ENCODE data around the gene POLR2I. TPM values are rescaled to one million over a fixed set of nuclear protein-coding genes. Genes with fewer than 3 reads are reported as not detected.

The POLR2I gene
- total RNA-seq, 2 donors from 2014 or later: 92.6 to 104 TPM

- DNase-seq: no peak
These were observed 7.7 kb downstream of the POLR2I start for GRCh38 chr19:36106991-36107390.

GRCh38 chr19:36106441-36106840 lies 8.2 kb downstream of the POLR2I start:
- DNase-seq (no peak), ATAC-seq (no peak)
- intact Hi-C loops (cut with DNase I): no loop called here

More at GRCh38 chr19:36106991-36107390, 7.7 kb downstream of the POLR2I start:
- intact Hi-C loops (cut with DNase I): no loop called here
- ATAC-seq: no peak

GRCh38 chr19:36103842-36104552 lies 10.7 kb downstream of the POLR2I start:
- intact Hi-C loops (cut with DNase I): no loop called here
- DNase-seq (no peak), ATAC-seq (no peak)

GRCh38 chr19:36103040-36103626 lies 11.5 kb downstream of the POLR2I start:
- DNase-seq (no peak), ATAC-seq (no peak)
- intact Hi-C loops (cut with DNase I): no loop called here

- DNase-seq: no peak
- no peak for ATAC-seq
- intact Hi-C loops (cut with DNase I): no loop called here
These were observed 12.9 kb downstream of the POLR2I start for GRCh38 chr19:36101550-36102327.

- intact Hi-C loops (cut with DNase I): no loop called here
- DNase-seq: peak; percentile 52
- peak; percentile 87 to 88 for ATAC-seq
These were observed 14.2 kb downstream of the POLR2I start for GRCh38 chr19:36100476-36100875.

- intact Hi-C loops (cut with DNase I): no loop called here
- ATAC-seq (peak; percentile 5 to 20), DNase-seq (no peak)
These were observed 15.4 kb downstream of the POLR2I start for GRCh38 chr19:36099166-36099785.

GRCh38 chr19:36097036-36097435 lies 17.6 kb downstream of the POLR2I start:
- intact Hi-C loops (cut with DNase I): no loop called here
- no peak for DNase-seq
- ATAC-seq: no peak

GRCh38 chr19:36093687-36094086 lies 21.0 kb downstream of the POLR2I start:
- peak; percentile 76 to 77 for ATAC-seq
- intact Hi-C loops (cut with DNase I): no loop called here
- no peak for DNase-seq

- DNase-seq: no peak
- no peak for ATAC-seq
- intact Hi-C loops (cut with DNase I): no loop called here
These were observed 21.5 kb downstream of the POLR2I start for GRCh38 chr19:36093146-36093662.

GRCh38 chr19:36092566-36092965 lies 22.1 kb downstream of the POLR2I start:
- ATAC-seq: no peak
- intact Hi-C loops (cut with DNase I): no loop called here
- DNase-seq: no peak

GRCh38 chr19:36090910-36091695 lies 23.6 kb downstream of the POLR2I start:
- no peak for DNase-seq
- intact Hi-C loops (cut with DNase I): no loop called here
- ATAC-seq: no peak

- DNase-seq (no peak), ATAC-seq (no peak)
- intact Hi-C loops (cut with DNase I): no loop called here
These were observed 24.8 kb downstream of the POLR2I start for GRCh38 chr19:36089847-36090246.

GRCh38 chr19:36086326-36086725 lies 28.3 kb downstream of the POLR2I start:
- intact Hi-C loops (cut with DNase I): no loop called here
- ATAC-seq (no peak), DNase-seq (no peak)

- DNase-seq (no peak), ATAC-seq (no peak)
- intact Hi-C loops (cut with DNase I): no loop called here
These were observed 30.3 kb downstream of the POLR2I start for GRCh38 chr19:36084231-36085009.

- ATAC-seq: no peak
- intact Hi-C loops (cut with DNase I): no loop called here
- no peak for DNase-seq
These were observed 31.8 kb downstream of the POLR2I start for GRCh38 chr19:36082916-36083315.

- ATAC-seq (no peak), DNase-seq (no peak)
- intact Hi-C loops (cut with DNase I): no loop called here
These were observed 32.8 kb downstream of the POLR2I start for GRCh38 chr19:36081894-36082293.

GRCh38 chr19:36081385-36081784 lies 33.3 kb downstream of the POLR2I start:
- ATAC-seq: no peak
- intact Hi-C loops (cut with DNase I): no loop called here
- DNase-seq: no peak
